H1 (cell line): Measurements from ENCODE around the gene HES5. TPM values are rescaled to one million over a fixed set of nuclear protein-coding genes. Genes with fewer than 3 reads are reported as not detected.

Source experiments
- CTCF ChIA-PET: fragments of 300-600 bp; sonication (Branson Sonifier 250); formaldehyde crosslinking; loops from one replicate; lab custom pipeline; 2021; ENCODE audit not compliant: partially characterized antibody; lab: Charles Lee
- POLR2A ChIA-PET: fragments of 300-600 bp; sonication (Branson Sonifier 250); formaldehyde crosslinking; loops from one replicate; lab custom pipeline; 2021; ENCODE audit warnings: inconsistent platforms; ENCODE audit not compliant: partially characterized antibody; lab: Charles Lee
- DNase-seq, 2 experiments: peaks; one replicate each; pipeline versions ENCODE4 v3.0.0 to v3.0.0-alpha.2; 2010 to 2022; ENCODE audit warnings: low spot score in 2 of 2, low read depth in 1 of 2, mixed read lengths in 1 of 2
- FAIRE-seq: peaks from 2 replicates; lab custom pipeline; 2011; peaks lifted over from hg19 to GRCh38; lab: Jason Lieb, UNC
- H2AFZ ChIP-seq: 2 replicates; pipeline ENCODE4 v1.8.1; 2012; ENCODE audit warnings: low read length, inconsistent platforms
- H2AK5ac ChIP-seq: 2 replicates; pipeline ENCODE4 v1.6.1; 2013; ENCODE audit warnings: low read depth, low read length
- H2BK120ac ChIP-seq: replicated peaks from 2 replicates; pipeline ENCODE3; 2013; ENCODE audit warnings: low read depth, low read length, inconsistent platforms
- H2BK12ac ChIP-seq: 2 replicates; pipeline ENCODE4 v1.6.1; 2013; ENCODE audit warnings: low read depth, low read length
- H2BK15ac ChIP-seq: 2 replicates; pipeline ENCODE4 v1.6.1; 2013; ENCODE audit warnings: low read length
- H2BK20ac ChIP-seq: 2 replicates; pipeline ENCODE4 v1.6.1; 2013; ENCODE audit warnings: low read length
- H2BK5ac ChIP-seq: 2 replicates; pipeline ENCODE4 v1.6.1; 2013; ENCODE audit warnings: low read depth, low read length
- H3K14ac ChIP-seq: 2 replicates; pipeline ENCODE4 v1.6.1; 2013; ENCODE audit warnings: inconsistent platforms; ENCODE audit not compliant: insufficient read length
- H3K18ac ChIP-seq: 2 replicates; pipeline ENCODE4 v1.6.1; 2013; ENCODE audit warnings: low read length; ENCODE audit errors: extremely low read depth
- H3K23ac ChIP-seq: 2 replicates; pipeline ENCODE4 v1.6.1; 2013; ENCODE audit warnings: inconsistent platforms; ENCODE audit not compliant: insufficient read length
- H3K23me2 ChIP-seq: 2 replicates; pipeline ENCODE4 v1.6.1; 2013; ENCODE audit warnings: low read depth, low read length
- H3K27ac ChIP-seq: 2 replicates; pipeline ENCODE4 v1.6.1; 2011; ENCODE audit warnings: low read depth, low read length, inconsistent platforms
- H3K27me3 ChIP-seq, 4 experiments: replicated peaks in 1 of 4; 1 replicate in 1 of 4; 2 replicates in 3 of 4; pipeline versions ENCODE4 v1.6.1 to v1.8.1; 2011 to 2013; ENCODE audit warnings: low read length in 3 of 4, mild to moderate bottlenecking in 3 of 4, inconsistent platforms in 2 of 4, mixed read lengths in 2 of 4, moderate library complexity in 1 of 4; ENCODE audit not compliant: control insufficient read depth in 3 of 4, insufficient read depth in 3 of 4; ENCODE audit errors: extremely low read depth in 1 of 4
- H3K36me3 ChIP-seq, 4 experiments: 2 replicates each; pipeline versions ENCODE4 v1.6.1 to v1.8.1; 2011 to 2013; ENCODE audit warnings: mild to moderate bottlenecking in 4 of 4, low read length in 3 of 4, moderate library complexity in 2 of 4, control low read depth in 1 of 4, inconsistent platforms in 1 of 4; ENCODE audit not compliant: insufficient read depth in 4 of 4, control insufficient read depth in 2 of 4
- H3K4ac ChIP-seq: replicated peaks from 2 replicates; pipeline ENCODE3; 2013; ENCODE audit warnings: low read length, low read depth, mixed read lengths, inconsistent platforms; ENCODE audit not compliant: insufficient read length
- H3K4me1 ChIP-seq, 4 experiments: replicated peaks in 1 of 4; 1 replicate in 1 of 4; 2 replicates in 3 of 4; pipeline versions ENCODE4 v1.6.1 to v1.8.1; 2011 to 2013; ENCODE audit warnings: low read length in 3 of 4, inconsistent platforms in 2 of 4, mixed read lengths in 1 of 4; ENCODE audit not compliant: insufficient read depth in 4 of 4, control insufficient read depth in 3 of 4
- H3K4me2 ChIP-seq, 2 experiments: 2 replicates each; pipeline versions ENCODE4 v1.6.1 to v1.8.1; 2011 to 2013; ENCODE audit warnings: low read depth in 2 of 2, low read length in 2 of 2, control low read depth in 1 of 2, inconsistent platforms in 1 of 2, mild to moderate bottlenecking in 1 of 2; ENCODE audit not compliant: insufficient read depth in 1 of 2
- H3K4me3 ChIP-seq, 4 experiments: fragments of 200-600, 300-600 bp in 1 of 4; sonication (generic), shearing (Covaris generic), sonication (Bioruptor Twin) in 1 of 4; 2 replicates each; pipeline versions ENCODE4 v1.5.1 to v1.8.1; 2011 to 2016; ENCODE audit warnings: low read length in 4 of 4, low read depth in 3 of 4, control low read depth in 2 of 4, inconsistent platforms in 2 of 4, mild to moderate bottlenecking in 2 of 4, mixed read lengths in 1 of 4, moderate library complexity in 1 of 4; ENCODE audit not compliant: insufficient read depth in 2 of 4; ENCODE audit errors: extremely low read depth in 1 of 4
- H3K56ac ChIP-seq: replicated peaks from 2 replicates; pipeline ENCODE3; 2013; ENCODE audit warnings: low read depth, mild to moderate bottlenecking, mixed read lengths, low read length, inconsistent platforms; ENCODE audit not compliant: insufficient read length
- H3K79me1 ChIP-seq: 2 replicates; pipeline ENCODE4 v1.6.1; 2013; ENCODE audit warnings: low read depth, low read length, control low read depth
- H3K79me2 ChIP-seq, 2 experiments: 2 replicates each; pipeline versions ENCODE4 v1.6.1 to v1.8.1; 2012 to 2013; ENCODE audit warnings: low read length in 2 of 2, mild to moderate bottlenecking in 2 of 2, inconsistent platforms in 1 of 2; ENCODE audit not compliant: insufficient read depth in 2 of 2, control insufficient read depth in 1 of 2
- H3K9ac ChIP-seq, 4 experiments: replicated peaks in 1 of 4; 1 replicate in 1 of 4; 2 replicates in 3 of 4; pipeline versions ENCODE4 v1.6.1 to v1.8.1; 2011 to 2013; ENCODE audit warnings: low read depth in 3 of 4, low read length in 3 of 4, control low read depth in 2 of 4, mild to moderate bottlenecking in 2 of 4, moderate library complexity in 2 of 4, inconsistent platforms in 1 of 4; ENCODE audit errors: extremely low read depth in 1 of 4
- H3K9me3 ChIP-seq, 2 experiments: 2 replicates each; pipeline versions ENCODE4 v1.6.1 to v1.8.1; 2012 to 2013; ENCODE audit warnings: mild to moderate bottlenecking in 2 of 2, moderate library complexity in 2 of 2, control low read depth in 1 of 2, inconsistent platforms in 1 of 2, low read depth in 1 of 2, low read length in 1 of 2, mixed read lengths in 1 of 2; ENCODE audit not compliant: insufficient read depth in 2 of 2
- H4K20me1 ChIP-seq, 2 experiments: replicated peaks in 1 of 2; 2 replicates each; pipeline versions ENCODE3 to v1.8.1; 2011 to 2013; ENCODE audit warnings: inconsistent platforms in 2 of 2, low read length in 2 of 2, mild to moderate bottlenecking in 1 of 2; ENCODE audit not compliant: insufficient read depth in 2 of 2, control insufficient read depth in 1 of 2
- H4K5ac ChIP-seq: 2 replicates; pipeline ENCODE4 v1.6.1; 2013; ENCODE audit warnings: low read length, low read depth, mixed read lengths, inconsistent platforms; ENCODE audit not compliant: insufficient read length
- H4K8ac ChIP-seq: 2 replicates; pipeline ENCODE4 v1.8.0; 2013; ENCODE audit warnings: mild to moderate bottlenecking, moderate library complexity, low read length, inconsistent platforms; ENCODE audit not compliant: insufficient read depth; ENCODE audit errors: extremely low read depth
- H4K91ac ChIP-seq: replicated peaks from 2 replicates; pipeline ENCODE3; 2013; ENCODE audit warnings: low read length, mixed read lengths, inconsistent platforms; ENCODE audit not compliant: insufficient read length
- ASH2L ChIP-seq: fragments of 200-600, 300-600 bp; sonication (generic); IDR thresholded peaks from one replicate; pipeline ENCODE4 v1.7.1; 2017; ENCODE audit warnings: low read length
- CHD1 ChIP-seq: IDR thresholded peaks from 2 replicates; pipeline ENCODE4 v1.6.1; 2012; ENCODE audit warnings: low read depth, low read length, improper control_type of control experiment
- EGR1 ChIP-seq: IDR thresholded peaks from 2 replicates; pipeline ENCODE4 v1.6.1; 2011; ENCODE audit warnings: low read depth, low read length, borderline replicate concordance
- EZH2 ChIP-seq: fragments of 200-600 bp; sonication (generic); IDR thresholded peaks from 2 replicates; pipeline ENCODE4 v1.7.1; 2012; ENCODE audit warnings: low read depth, mild to moderate bottlenecking, moderate library complexity, low read length, inconsistent platforms; ENCODE audit not compliant: severe bottlenecking
- GABPA ChIP-seq: IDR thresholded peaks from 2 replicates; pipeline ENCODE4 v1.6.1; 2011; ENCODE audit warnings: mild to moderate bottlenecking, low read length, moderate library complexity, borderline replicate concordance; ENCODE audit not compliant: insufficient read depth
- JUN ChIP-seq: IDR thresholded peaks from 2 replicates; pipeline ENCODE4 v1.6.1; 2011; ENCODE audit warnings: low read depth, mild to moderate bottlenecking, improper control_type of control experiment, low read length
- KDM1A ChIP-seq: fragments of 200-600, 300-600 bp; sonication (generic); IDR thresholded peaks from 2 replicates; pipeline ENCODE4 v1.7.1; 2016; ENCODE audit warnings: mild to moderate bottlenecking, low read length, borderline replicate concordance
- KDM4A ChIP-seq: IDR thresholded peaks from one replicate; pipeline ENCODE4 v1.7.1; 2012; ENCODE audit warnings: low read depth, mild to moderate bottlenecking, moderate library complexity, low read length, inconsistent platforms; ENCODE audit not compliant: severe bottlenecking
- KDM5A ChIP-seq: fragments of 200-600 bp; IDR thresholded peaks from 2 replicates; pipeline ENCODE4 v1.7.1; 2012; ENCODE audit warnings: mild to moderate bottlenecking, low read length, inconsistent platforms, mixed read lengths
- NRF1 ChIP-seq: IDR thresholded peaks from 2 replicates; pipeline ENCODE4 v1.6.1; 2011; ENCODE audit warnings: mild to moderate bottlenecking, low read depth, low read length, improper control_type of control experiment
- RAD21 ChIP-seq, 2 experiments: IDR thresholded peaks in 1 of 2; conservative IDR thresholded peaks in 1 of 2; 2 replicates each; pipeline ENCODE4 v1.6.1; 2011; ENCODE audit warnings: low read depth in 2 of 2, low read length in 2 of 2, improper control_type of control experiment in 1 of 2, inconsistent platforms in 1 of 2, mild to moderate bottlenecking in 1 of 2, moderate library complexity in 1 of 2
- RXRA ChIP-seq: IDR thresholded peaks from 2 replicates; pipeline ENCODE4 v1.6.1; 2011; ENCODE audit warnings: low read depth, mild to moderate bottlenecking, low read length, moderate library complexity; ENCODE audit not compliant: insufficient read depth
- SIX5 ChIP-seq: IDR thresholded peaks from 2 replicates; pipeline ENCODE4 v1.6.1; 2011; ENCODE audit warnings: mild to moderate bottlenecking, low read depth, low read length
- SP2 ChIP-seq: IDR thresholded peaks from 2 replicates; pipeline ENCODE4 v1.6.1; 2012; ENCODE audit warnings: mild to moderate bottlenecking, low read length, inconsistent platforms
- WGBS, 2 experiments: shearing (Covaris generic) in 1 of 2; methylation state at CpG; one replicate each; pipeline versions ENCODE4 v1.1.6 to v1.1.7; 2013 to 2015; ENCODE audit warnings: low lambda C conversion rate in 2 of 2, mixed read lengths in 2 of 2, inconsistent platforms in 1 of 2, low coverage in 1 of 2, missing lambda C conversion rate in 1 of 2; ENCODE audit not compliant: insufficient replicate concordance in 2 of 2, insufficient coverage in 1 of 2, insufficient read length in 1 of 2; ENCODE audit errors: extremely low coverage in 1 of 2, missing lambda C conversion rate in 1 of 2; 5-methylcytosine and 5-hydroxymethylcytosine counted together
- polyA plus RNA-seq, 7 experiments: library from polyadenylated mRNA; depleted of rRNA in 3 of 7; stranded (reverse) in 5 of 7; unstranded in 2 of 7; fragments of >200 nt in 5 of 7; fragments of 200-250 nt in 2 of 7; gene quantifications; 1 replicate in 5 of 7; 2 replicates in 1 of 7; 4 replicates in 1 of 7; pipeline versions ENCODE4 v1.2.1 to v1.2.3, GENCODE V29; 2011 to 2013; ENCODE audit warnings: missing spikeins in 2 of 7, mixed read lengths in 2 of 7
- total RNA-seq: library from RNA; stranded (reverse); fragmentation: NEBNext Ultra II Directional; extraction: Animal tissue kit (Norgen Biotek cat#: 25700); gene quantifications from 2 replicates; pipeline ENCODE4 v1.2.1, GENCODE V29; 2021

HES5 gene
- total and polyA plus RNA-seq, 2 of the 8 experiments (the other 6 are each of a cell fraction or from before 2014, with no cell fraction given) = 0.22 TPM; not detected in 1

DNA sequence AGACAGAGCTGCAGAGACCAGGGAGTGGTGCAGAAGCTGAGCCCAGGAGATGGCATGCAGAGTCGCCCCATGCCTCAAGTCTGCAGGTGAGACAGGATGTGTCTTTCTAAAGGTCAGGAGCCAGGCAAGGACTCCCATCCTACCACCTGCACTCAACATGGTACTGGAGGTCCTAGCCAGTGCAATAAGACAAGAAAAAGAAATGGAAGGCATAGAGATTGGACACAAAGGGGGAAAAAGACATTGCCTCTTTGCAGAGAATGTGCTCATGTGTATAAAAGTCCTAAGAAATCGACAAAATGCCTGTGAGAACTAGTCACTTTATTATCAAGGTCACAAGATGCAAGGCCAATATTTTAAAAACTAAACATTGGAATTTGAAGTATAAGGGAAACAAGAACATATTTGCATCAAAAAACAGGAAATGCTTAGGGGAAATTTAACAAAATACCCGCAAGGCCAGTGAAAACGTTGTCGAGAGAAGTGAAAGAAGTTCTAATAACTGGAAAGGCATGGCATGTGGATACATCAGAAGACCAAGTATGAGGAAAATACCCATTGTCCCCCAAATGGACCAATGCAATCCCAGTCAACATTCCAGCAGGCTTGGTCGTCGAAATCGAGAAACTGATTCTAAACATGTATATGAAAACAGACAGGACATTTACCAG lies 43.3 kb upstream of the HES5 start:
- Histone ChIP-seq H3K23ac (no peak overlapping the region), H2BK120ac (no peak overlapping the region), H3K27ac (no peak overlapping the region), H2BK20ac (no peak overlapping the region), H4K8ac (no peak overlapping the region), H3K9me3 (peaks cover 5 to 8% of the 10 kb centered on the region in 2 experiments), H3K79me1 (no peaks in the 10 kb centered on the region), H4K20me1 (no peaks in the 10 kb centered on the region), H3K4ac (no peak overlapping the region), H3K27me3 (no peaks in the 10 kb centered on the region), H3K18ac (no peak overlapping the region), H3K79me2 (no peaks in the 10 kb centered on the region), H3K36me3 (no peaks in the 10 kb centered on the region), H3K14ac (no peak overlapping the region), H4K91ac (no peak overlapping the region), H3K56ac (no peak overlapping the region), H2AFZ (no peak overlapping the region), H3K4me3 (no peak overlapping the region), H3K4me1 (peaks cover 0 to 4% (median 1%) of the 10 kb centered on the region in 4 experiments; a peak in 2 of 7 replicates), H4K5ac (no peak overlapping the region), H3K9ac (no peak overlapping the region), H2BK5ac (no peak overlapping the region), H3K4me2 (no peak overlapping the region), H2AK5ac (no peak overlapping the region), H3K23me2 (no peaks in the 10 kb centered on the region), H2BK15ac (no peak overlapping the region), H2BK12ac (no peak overlapping the region)
- no peak for FAIRE-seq
- CTCF ChIA-PET = interaction anchor here (5.1 kb wide), 1 partner anchor 11 kb away, joined by 33 read pairs; no protein-coding TSS in a partner anchor
- POLR2A ChIA-PET = no interaction called here
- 89% methylated on average over 8 of the region's 8 CpGs; no CpG with 5 or more reads in 1 of the 2 experiments for WGBS, 2 experiments
- no peak for DNase-seq
- TF ChIP-seq NRF1 (no peak), ASH2L (no peak), JUN (no peak), GABPA (no peak), KDM5A (no peak), CHD1 (no peak), RAD21 (IDR thresholded peaks at IDR 0.05 in 1 of 2, conservative IDR thresholded peaks at IDR 0.05 in 1 of 2; ENCODE audit: low read depth in 2 of 2, low read length in 2 of 2) (no peak), KDM1A (no peak), SIX5 (no peak), EZH2 (no peak), RXRA (no peak), KDM4A (no peak), EGR1 (no peak), SP2 (no peak)
